ENCODE results near the gene SFMBT2.

Gene SFMBT2

GRCh38 chr10:7121154-7121797 lies 289.6 kb downstream of the SFMBT2 start:
- peak; percentile 61 for DNase-seq

GRCh38 chr10:7119325-7120015 lies 291.4 kb downstream of the SFMBT2 start:
- no peak for DNase-seq

GRCh38 chr10:7117806-7118674 lies 292.8 kb downstream of the SFMBT2 start:
- no peak for DNase-seq

GRCh38 chr10:7117177-7117799 lies 293.5 kb downstream of the SFMBT2 start:
- no peak for DNase-seq

GRCh38 chr10:7111561-7111960 lies 299.3 kb downstream of the SFMBT2 start:
- no peak for DNase-seq

GRCh38 chr10:7111089-7111488 lies 299.7 kb downstream of the SFMBT2 start:
- DNase-seq: no peak
